ENCODE results near the gene CAB39L.
"Not testable (repeated sequence)": the region's sequence is repeated elsewhere in the genome, so short reads cannot be mapped to it uniquely, and the experiment has no call there.

Gene CAB39L

DNA sequence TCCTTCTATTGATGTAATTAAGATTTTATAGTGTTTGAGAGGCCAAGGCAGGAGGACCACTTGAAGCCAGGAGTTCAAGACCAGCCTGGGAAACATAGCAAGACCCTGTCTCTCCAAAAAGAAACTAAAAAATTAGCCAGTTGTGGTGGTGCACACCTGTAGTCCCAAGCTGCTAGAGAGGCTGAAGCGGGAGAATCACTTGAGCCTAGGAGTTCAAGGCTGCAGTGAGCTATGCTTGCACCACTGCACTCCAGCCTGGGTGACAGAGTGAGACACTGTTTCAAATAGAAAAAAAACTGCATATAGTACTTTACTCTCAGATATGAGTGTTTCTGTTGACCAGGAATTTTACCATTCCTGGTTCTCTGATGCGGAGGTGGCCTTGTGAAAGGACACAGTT lies 147.2 kb downstream of the CAB39L start:
- no peaks in the 10 kb centered on the region for H3K27me3 ChIP-seq (ENCODE audit: control insufficient read depth, insufficient read depth, low read length)
- no peak overlapping the region for H3K9ac ChIP-seq (ENCODE audit: low read depth, low read length)
- H3K9me3 ChIP-seq (replicated peaks; ENCODE audit: low read length) = no peaks in the 10 kb centered on the region
- no peak overlapping the region for H3K4me2 ChIP-seq (ENCODE audit: low read length)
- no peak overlapping the region for H3K4me3 ChIP-seq (ENCODE audit: low read length)
- H3K4me1 ChIP-seq (ENCODE audit: control insufficient read depth, insufficient read depth, low read length) = peaks cover 18% of the 10 kb centered on the region
- no peaks in the 10 kb centered on the region for H3K36me3 ChIP-seq (ENCODE audit: insufficient read depth, low read length)

GRCh38 chr13:49295244-49295643 lies 148.6 kb downstream of the CAB39L start:
- Histone ChIP-seq H3K9me3 (replicated peaks; ENCODE audit: low read length) (no peaks in the 10 kb centered on the region), H3K4me2 (ENCODE audit: low read length) (no peak overlapping the region), H3K36me3 (ENCODE audit: insufficient read depth, low read length) (no peaks in the 10 kb centered on the region), H3K27me3 (ENCODE audit: control insufficient read depth, insufficient read depth, low read length) (no peaks in the 10 kb centered on the region), H3K4me3 (ENCODE audit: low read length) (no peak overlapping the region), H3K4me1 (ENCODE audit: control insufficient read depth, insufficient read depth, low read length) (peaks cover 14% of the 10 kb centered on the region), H3K9ac (ENCODE audit: low read depth, low read length) (no peak overlapping the region)

DNA sequence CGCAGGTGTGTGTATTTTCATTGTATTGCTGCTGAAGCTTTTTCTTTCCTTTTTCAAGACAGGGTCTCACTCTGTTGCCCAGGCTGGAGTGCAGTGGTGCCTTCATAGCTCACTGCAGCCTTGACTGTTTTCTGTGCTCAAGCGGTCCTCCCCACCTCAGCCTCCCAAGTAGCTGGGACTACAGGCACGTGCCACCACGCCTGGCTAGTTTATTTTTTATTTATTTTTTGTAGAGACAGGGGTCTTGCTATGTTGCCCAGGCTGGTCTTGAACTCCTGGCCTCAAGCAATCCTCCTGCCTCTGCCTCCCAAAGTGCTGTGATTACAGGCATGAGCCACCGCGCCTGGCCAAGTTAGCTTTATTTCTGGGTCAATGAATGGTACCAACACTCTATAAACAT lies 149.1 kb downstream of the CAB39L start:
- H3K27me3 ChIP-seq (ENCODE audit: control insufficient read depth, insufficient read depth, low read length); H3K36me3 ChIP-seq (ENCODE audit: insufficient read depth, low read length); H3K9me3 ChIP-seq (replicated peaks; ENCODE audit: low read length); H3K4me3 ChIP-seq (ENCODE audit: low read length); H3K4me2 ChIP-seq (ENCODE audit: low read length); H3K9ac ChIP-seq (ENCODE audit: low read depth, low read length): not testable (repeated sequence)
- H3K4me1 ChIP-seq (ENCODE audit: control insufficient read depth, insufficient read depth, low read length) = peaks cover 14% of the 10 kb centered on the region

DNA sequence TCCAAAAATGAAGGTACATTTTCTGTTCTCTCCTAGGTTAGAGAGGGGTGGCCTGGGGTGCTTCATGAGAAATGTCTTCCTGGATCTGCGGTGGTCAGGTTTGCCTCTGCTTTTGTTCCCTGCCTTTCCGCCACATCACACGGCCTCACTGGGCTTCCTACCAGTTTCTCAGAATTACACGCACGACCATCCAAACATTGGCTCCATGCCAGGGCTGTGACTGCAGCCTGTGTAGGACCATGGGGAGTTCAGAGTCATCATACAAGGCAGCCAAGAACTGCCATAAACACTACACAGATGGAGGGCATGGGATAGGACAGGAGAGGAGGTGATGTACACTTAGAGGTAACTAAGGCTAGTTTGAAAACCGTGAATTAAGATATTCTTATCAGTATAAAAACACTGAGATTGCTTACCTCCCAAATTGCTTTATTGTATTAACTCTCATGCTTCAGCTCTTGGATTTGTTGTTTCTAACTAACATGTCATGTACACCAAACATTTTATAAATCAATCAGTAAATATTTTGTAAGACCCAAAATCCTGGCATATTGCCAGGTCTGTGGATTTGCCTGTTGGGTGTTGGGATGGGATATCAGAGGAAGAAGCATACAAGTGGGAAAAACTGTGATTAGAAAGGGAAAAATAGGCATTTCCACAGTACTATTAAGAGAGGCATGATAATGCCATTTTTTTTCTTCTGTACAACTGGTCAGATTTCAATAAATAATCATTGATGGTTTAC lies 150.9 kb downstream of the CAB39L start:
- no peaks in the 10 kb centered on the region for H3K27me3 ChIP-seq (ENCODE audit: control insufficient read depth, insufficient read depth, low read length)
- H3K4me3 ChIP-seq (ENCODE audit: low read length) = no peak overlapping the region
- no peak overlapping the region for H3K9ac ChIP-seq (ENCODE audit: low read depth, low read length)
- peaks cover 6% of the 10 kb centered on the region for H3K4me1 ChIP-seq (ENCODE audit: control insufficient read depth, insufficient read depth, low read length)
- no peak overlapping the region for H3K4me2 ChIP-seq (ENCODE audit: low read length)
- H3K9me3 ChIP-seq (replicated peaks; ENCODE audit: low read length) = no peaks in the 10 kb centered on the region
- no peaks in the 10 kb centered on the region for H3K36me3 ChIP-seq (ENCODE audit: insufficient read depth, low read length)

- peaks cover 6% of the 10 kb centered on the region for H3K4me1 ChIP-seq (ENCODE audit: control insufficient read depth, insufficient read depth, low read length)
- H3K4me3 ChIP-seq (ENCODE audit: low read length) = no peak overlapping the region
- no peak overlapping the region for H3K4me2 ChIP-seq (ENCODE audit: low read length)
- H3K27me3 ChIP-seq (ENCODE audit: control insufficient read depth, insufficient read depth, low read length) = no peaks in the 10 kb centered on the region
- H3K36me3 ChIP-seq (ENCODE audit: insufficient read depth, low read length) = no peaks in the 10 kb centered on the region
- H3K9ac ChIP-seq (ENCODE audit: low read depth, low read length) = no peak overlapping the region
- H3K9me3 ChIP-seq (replicated peaks; ENCODE audit: low read length) = no peaks in the 10 kb centered on the region
Measured at GRCh38 chr13:49288458-49288857, 155.4 kb downstream of the CAB39L start.

- Histone ChIP-seq H3K4me2 (ENCODE audit: low read length) (no peak overlapping the region), H3K36me3 (ENCODE audit: insufficient read depth, low read length) (no peaks in the 10 kb centered on the region), H3K9ac (ENCODE audit: low read depth, low read length) (no peak overlapping the region), H3K4me3 (ENCODE audit: low read length) (no peak overlapping the region), H3K4me1 (ENCODE audit: control insufficient read depth, insufficient read depth, low read length) (peaks cover 5% of the 10 kb centered on the region), H3K9me3 (replicated peaks; ENCODE audit: low read length) (no peaks in the 10 kb centered on the region), H3K27me3 (ENCODE audit: control insufficient read depth, insufficient read depth, low read length) (no peaks in the 10 kb centered on the region)
Measured at GRCh38 chr13:49287995-49288394, 155.9 kb downstream of the CAB39L start.

DNA sequence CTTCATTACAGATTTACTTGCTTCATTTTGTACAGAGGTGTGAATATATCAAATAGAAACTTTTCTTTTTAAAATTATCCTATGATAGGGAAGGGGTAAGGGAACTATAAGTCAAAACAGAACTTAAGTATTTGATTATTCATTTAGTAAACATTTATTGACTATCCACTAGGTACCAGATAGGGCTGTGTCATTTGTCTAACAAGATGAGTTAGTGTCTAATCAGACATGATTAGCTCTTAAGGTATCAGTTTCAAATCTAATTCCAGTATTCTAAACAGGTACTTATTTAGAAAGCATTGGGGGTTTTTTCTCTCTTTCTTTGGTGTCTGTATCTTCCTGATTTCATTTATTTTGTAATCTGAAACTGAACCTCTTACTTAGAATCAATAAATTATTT lies 164.0 kb downstream of the CAB39L start:
- Histone ChIP-seq H3K4me1 (ENCODE audit: control insufficient read depth, insufficient read depth, low read length) (no peaks in the 10 kb centered on the region), H3K27me3 (ENCODE audit: control insufficient read depth, insufficient read depth, low read length) (no peaks in the 10 kb centered on the region), H3K9me3 (replicated peaks; ENCODE audit: low read length) (no peaks in the 10 kb centered on the region), H3K36me3 (ENCODE audit: insufficient read depth, low read length) (no peaks in the 10 kb centered on the region), H3K9ac (ENCODE audit: low read depth, low read length) (no peak overlapping the region), H3K4me3 (ENCODE audit: low read length) (no peak overlapping the region), H3K4me2 (ENCODE audit: low read length) (no peak overlapping the region)

GRCh38 chr13:49279112-49279511 lies 164.8 kb downstream of the CAB39L start:
- H3K36me3 ChIP-seq (ENCODE audit: insufficient read depth, low read length) = no peaks in the 10 kb centered on the region
- no peaks in the 10 kb centered on the region for H3K4me1 ChIP-seq (ENCODE audit: control insufficient read depth, insufficient read depth, low read length)
- no peak overlapping the region for H3K4me3 ChIP-seq (ENCODE audit: low read length)
- no peak overlapping the region for H3K9ac ChIP-seq (ENCODE audit: low read depth, low read length)
- H3K9me3 ChIP-seq (replicated peaks; ENCODE audit: low read length) = no peaks in the 10 kb centered on the region
- H3K27me3 ChIP-seq (ENCODE audit: control insufficient read depth, insufficient read depth, low read length) = no peaks in the 10 kb centered on the region
- no peak overlapping the region for H3K4me2 ChIP-seq (ENCODE audit: low read length)

DNA sequence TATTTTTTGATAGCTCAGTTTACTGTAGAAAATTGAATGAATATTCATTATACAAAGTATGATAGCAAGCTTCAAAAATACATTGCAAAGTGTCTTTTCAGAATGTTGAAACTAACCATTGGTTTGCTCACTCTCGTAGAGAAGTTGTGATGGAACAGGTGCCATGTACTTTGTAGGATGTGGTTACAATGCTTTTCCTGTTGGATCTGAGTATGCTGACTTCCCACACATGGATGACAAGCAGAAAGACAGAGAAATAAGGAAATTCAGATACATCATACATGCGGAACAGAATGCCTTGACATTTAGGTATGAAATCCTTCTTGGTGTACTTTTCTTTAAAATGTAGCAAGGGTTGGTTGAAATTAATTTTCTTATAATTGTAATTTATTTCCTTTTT lies 165.7 kb downstream of the CAB39L start:
- Histone ChIP-seq H3K4me1 (ENCODE audit: control insufficient read depth, insufficient read depth, low read length) (no peaks in the 10 kb centered on the region), H3K4me3 (ENCODE audit: low read length) (no peak overlapping the region), H3K9me3 (replicated peaks; ENCODE audit: low read length) (no peaks in the 10 kb centered on the region), H3K4me2 (ENCODE audit: low read length) (no peak overlapping the region), H3K36me3 (ENCODE audit: insufficient read depth, low read length) (no peaks in the 10 kb centered on the region), H3K27me3 (ENCODE audit: control insufficient read depth, insufficient read depth, low read length) (no peaks in the 10 kb centered on the region), H3K9ac (ENCODE audit: low read depth, low read length) (no peak overlapping the region)

- Histone ChIP-seq H3K27me3 (ENCODE audit: control insufficient read depth, insufficient read depth, low read length) (no peaks in the 10 kb centered on the region), H3K9ac (ENCODE audit: low read depth, low read length) (no peak overlapping the region), H3K36me3 (ENCODE audit: insufficient read depth, low read length) (peaks cover 5% of the 10 kb centered on the region), H3K4me2 (ENCODE audit: low read length) (no peak overlapping the region), H3K9me3 (replicated peaks; ENCODE audit: low read length) (no peaks in the 10 kb centered on the region), H3K4me1 (ENCODE audit: control insufficient read depth, insufficient read depth, low read length) (no peaks in the 10 kb centered on the region), H3K4me3 (ENCODE audit: low read length) (no peak overlapping the region)
Measured at GRCh38 chr13:49272296-49272695, 171.6 kb downstream of the CAB39L start.

DNA sequence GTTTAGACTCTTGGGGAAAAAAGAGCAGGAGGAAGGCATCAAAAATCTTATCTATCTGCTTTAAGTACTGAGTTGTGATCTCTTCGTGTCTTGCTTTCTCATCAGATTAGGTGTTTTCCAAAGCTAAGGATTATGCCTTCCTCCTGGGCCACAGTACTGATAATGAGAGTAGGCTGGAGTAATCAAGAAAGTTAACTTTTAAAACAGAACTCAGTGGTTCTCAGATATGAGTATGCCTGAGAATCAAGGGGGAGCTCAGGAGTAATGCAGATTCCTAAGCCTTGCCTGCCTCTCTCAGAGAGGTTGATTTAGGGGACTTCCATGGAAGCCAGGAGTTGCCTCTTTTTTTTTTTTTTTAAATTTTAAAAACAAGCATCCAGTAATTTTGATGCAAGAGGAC lies 172.6 kb downstream of the CAB39L start:
- Histone ChIP-seq H3K4me1 (ENCODE audit: control insufficient read depth, insufficient read depth, low read length) (no peaks in the 10 kb centered on the region), H3K27me3 (ENCODE audit: control insufficient read depth, insufficient read depth, low read length) (no peaks in the 10 kb centered on the region), H3K9ac (ENCODE audit: low read depth, low read length) (no peak overlapping the region), H3K9me3 (replicated peaks; ENCODE audit: low read length) (no peaks in the 10 kb centered on the region), H3K36me3 (ENCODE audit: insufficient read depth, low read length) (peaks cover 5% of the 10 kb centered on the region), H3K4me2 (ENCODE audit: low read length) (no peak overlapping the region), H3K4me3 (ENCODE audit: low read length) (no peak overlapping the region)

GRCh38 chr13:49265822-49266221 lies 178.0 kb downstream of the CAB39L start:
- H3K36me3 ChIP-seq (ENCODE audit: insufficient read depth, low read length) = peaks cover 11% of the 10 kb centered on the region
- no peak overlapping the region for H3K4me3 ChIP-seq (ENCODE audit: low read length)
- H3K4me2 ChIP-seq (ENCODE audit: low read length) = no peak overlapping the region
- no peaks in the 10 kb centered on the region for H3K9me3 ChIP-seq (replicated peaks; ENCODE audit: low read length)
- H3K9ac ChIP-seq (ENCODE audit: low read depth, low read length) = peak overlapping the region; percentile 24
- H3K4me1 ChIP-seq (ENCODE audit: control insufficient read depth, insufficient read depth, low read length) = peaks cover 7% of the 10 kb centered on the region
- no peaks in the 10 kb centered on the region for H3K27me3 ChIP-seq (ENCODE audit: control insufficient read depth, insufficient read depth, low read length)
